ENCODE results near the gene RPUSD3.

DNA sequence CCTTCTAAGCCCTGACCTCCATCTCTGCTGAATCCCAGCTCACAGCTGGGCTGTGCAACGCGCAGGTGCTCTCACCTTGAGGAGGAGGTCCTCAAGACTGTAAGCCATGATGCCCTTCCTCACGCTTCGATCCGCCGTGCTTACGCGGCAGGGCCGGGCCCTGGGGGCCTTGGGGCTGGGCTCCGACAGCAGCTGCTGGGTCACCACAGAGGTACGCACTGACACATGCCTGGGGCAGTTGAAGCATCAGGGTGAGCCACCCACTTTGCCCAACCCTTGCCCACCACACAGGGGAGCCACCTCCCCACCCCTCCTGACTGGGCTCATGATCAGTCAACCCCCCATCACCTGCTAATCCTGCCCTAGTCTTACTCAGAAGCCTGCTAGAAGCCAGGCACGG lies 33.2 kb upstream of the RPUSD3 start:
- TF ChIP-seq, protein P1, sequence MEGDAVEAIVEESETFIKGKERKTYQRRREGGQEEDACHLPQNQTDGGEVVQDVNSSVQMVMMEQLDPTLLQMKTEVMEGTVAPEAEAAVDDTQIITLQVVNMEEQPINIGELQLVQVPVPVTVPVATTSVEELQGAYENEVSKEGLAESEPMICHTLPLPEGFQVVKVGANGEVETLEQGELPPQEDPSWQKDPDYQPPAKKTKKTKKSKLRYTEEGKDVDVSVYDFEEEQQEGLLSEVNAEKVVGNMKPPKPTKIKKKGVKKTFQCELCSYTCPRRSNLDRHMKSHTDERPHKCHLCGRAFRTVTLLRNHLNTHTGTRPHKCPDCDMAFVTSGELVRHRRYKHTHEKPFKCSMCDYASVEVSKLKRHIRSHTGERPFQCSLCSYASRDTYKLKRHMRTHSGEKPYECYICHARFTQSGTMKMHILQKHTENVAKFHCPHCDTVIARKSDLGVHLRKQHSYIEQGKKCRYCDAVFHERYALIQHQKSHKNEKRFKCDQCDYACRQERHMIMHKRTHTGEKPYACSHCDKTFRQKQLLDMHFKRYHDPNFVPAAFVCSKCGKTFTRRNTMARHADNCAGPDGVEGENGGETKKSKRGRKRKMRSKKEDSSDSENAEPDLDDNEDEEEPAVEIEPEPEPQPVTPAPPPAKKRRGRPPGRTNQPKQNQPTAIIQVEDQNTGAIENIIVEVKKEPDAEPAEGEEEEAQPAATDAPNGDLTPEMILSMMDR (IDR thresholded peaks at IDR 0.05; ENCODE audit: low read length): no peak
- no peak for TF ChIP-seq EZH2 (IDR thresholded peaks at IDR 0.05; ENCODE audit: borderline replicate concordance, low read length)
